K562 (cell line): ENCODE measurements around the gene GRK4. TPM values are rescaled to one million over a fixed set of nuclear protein-coding genes. Genes with fewer than 3 reads are reported as not detected.

Experiments used
- ARID1B ChIP-seq: fragments of 450-650 bp; IDR thresholded peaks from 2 replicates; pipeline ENCODE4 v1.6.1; 2016; ENCODE audit warnings: antibody characterized with exemption, mild to moderate bottlenecking, inconsistent platforms
- EP400 ChIP-seq: fragments of 450-650 bp; IDR thresholded peaks from 2 replicates; pipeline ENCODE4 v1.6.1; 2017; ENCODE audit warnings: antibody characterized with exemption, mild to moderate bottlenecking, moderate library complexity
- FIP1L1 ChIP-seq: fragments of 200-400 bp; formaldehyde crosslinking; IDR thresholded peaks from 2 replicates; pipeline ENCODE4 v1.6.1; 2018; ENCODE audit warnings: mild to moderate bottlenecking, low read depth, low read length; ENCODE audit not compliant: poor library complexity, severe bottlenecking
- FUS ChIP-seq: fragments of 200-400 bp; formaldehyde crosslinking; optimal IDR thresholded peaks from 2 replicates; pipeline ENCODE3; 2017; ENCODE audit warnings: low read depth, low read length
- GABPA ChIP-seq: fragments of 200-800 bp; sonication (Bioruptor generic); conservative IDR thresholded peaks from 2 replicates; pipeline ENCODE4 v1.6.1; 2016; ENCODE audit warnings: low read depth, missing genetic modification characterization, missing compliant biosample characterization
- NCOR1 ChIP-seq: fragments of 450-650 bp; IDR thresholded peaks from 2 replicates; pipeline ENCODE4 v1.6.1; 2016; ENCODE audit warnings: mild to moderate bottlenecking, moderate library complexity
- RAD51 ChIP-seq: fragments of 450-650 bp; IDR thresholded peaks from 2 replicates; pipeline ENCODE4 v1.7.1; 2016; ENCODE audit warnings: low read depth, mild to moderate bottlenecking, borderline replicate concordance
- SIRT6 ChIP-seq: IDR thresholded peaks from one replicate; pipeline ENCODE4 v1.6.1; 2012; ENCODE audit warnings: low read depth, mild to moderate bottlenecking, control low read depth, inconsistent platforms, low read length, moderate library complexity
- SMAD4 ChIP-seq: fragments of 250-450 bp; sonication (Bioruptor Pico); conservative IDR thresholded peaks from 2 replicates; pipeline ENCODE4 v1.8.0; 2021; ENCODE audit warnings: inconsistent platforms, mild to moderate bottlenecking, moderate library complexity
- STAT5A ChIP-seq: IDR thresholded peaks from 2 replicates; pipeline ENCODE4 v1.6.1; 2012; ENCODE audit warnings: low read length, inconsistent platforms, borderline replicate concordance
- XRCC4 ChIP-seq: IDR thresholded peaks from one replicate; pipeline ENCODE4 v1.6.1; 2011; ENCODE audit not compliant: insufficient read depth, insufficient read length; ENCODE audit errors: extremely low read depth
- YY1 ChIP-seq, 3 experiments: IDR thresholded peaks; 2 replicates each; pipeline ENCODE4 v1.6.1; 2011; ENCODE audit warnings: low read length in 2 of 3, mild to moderate bottlenecking in 2 of 3, moderate library complexity in 2 of 3, borderline replicate concordance in 1 of 3, control low read depth in 1 of 3, low read depth in 1 of 3; ENCODE audit not compliant: insufficient read depth in 3 of 3, insufficient replicate concordance in 2 of 3, control insufficient read depth in 1 of 3, insufficient read length in 1 of 3; ENCODE audit errors: extremely low read depth in 1 of 3
- ZNF224 ChIP-seq: sonication (generic); formaldehyde crosslinking; IDR thresholded peaks from 2 replicates; pipeline ENCODE4 v1.8.0; 2022; ENCODE audit warnings: mild to moderate bottlenecking, missing genetic modification reagents
- polyA plus RNA-seq, 8 experiments: library from polyadenylated mRNA; depleted of rRNA in 4 of 8; stranded (reverse) in 5 of 8; unstranded in 3 of 8; fragments of >200 nt; fragmentation: Nextera tagmentation in 2 of 8; fragmentation: Illumina TruSeq in 1 of 8; extraction: Ambion mirVana in 2 of 8; extraction: Trizol in 1 of 8; gene quantifications; 2 replicates each; pipeline versions ENCODE4 v1.2.1 to v1.2.3, GENCODE V29; 2011 to 2014; ENCODE audit warnings: inconsistent platforms in 1 of 8, missing spikeins in 1 of 8
- total RNA-seq, 7 experiments: library from RNA; depleted of rRNA in 6 of 7; stranded (reverse); fragments of >200 nt in 6 of 7; fragmentation: Illumina TruSeq in 2 of 7; extraction: Trizol in 2 of 7; gene quantifications; 2 replicates each; pipeline versions ENCODE4 v1.2.1 to v1.2.3, GENCODE V29; 2011 to 2021; ENCODE audit warnings: low replicate concordance in 1 of 7
- TF ChIP-seq, protein P1 (sequence below): fragments of 450-650 bp; formaldehyde crosslinking; IDR thresholded peaks from 2 replicates; pipeline ENCODE4 v1.4.0; 2020; ENCODE audit warnings: mild to moderate bottlenecking, moderate library complexity
- TF ChIP-seq, protein P2 (sequence below): sonication (generic); formaldehyde crosslinking; IDR thresholded peaks from 2 replicates; pipeline ENCODE4 v1.8.1; 2023; ENCODE audit warnings: missing genetic modification reagents, mild to moderate bottlenecking, borderline replicate concordance
- TF ChIP-seq, protein P3 (sequence below): fragments of 250-450 bp; sonication (Bioruptor Pico); IDR thresholded peaks from 2 replicates; pipeline ENCODE4 v1.9.0; 2021; ENCODE audit warnings: mild to moderate bottlenecking, inconsistent platforms
- TF ChIP-seq, protein P4 (sequence below): sonication (generic); formaldehyde crosslinking; IDR thresholded peaks from 2 replicates; pipeline ENCODE4 v1.9.0; 2022; ENCODE audit warnings: mild to moderate bottlenecking, missing genetic modification reagents

Gene GRK4
- total and polyA plus RNA-seq, 9 of the 15 experiments (the other 6 are each of a cell fraction or from before 2014, with no cell fraction given) = 1.1 to 4.8 (median 2.6) TPM

DNA sequence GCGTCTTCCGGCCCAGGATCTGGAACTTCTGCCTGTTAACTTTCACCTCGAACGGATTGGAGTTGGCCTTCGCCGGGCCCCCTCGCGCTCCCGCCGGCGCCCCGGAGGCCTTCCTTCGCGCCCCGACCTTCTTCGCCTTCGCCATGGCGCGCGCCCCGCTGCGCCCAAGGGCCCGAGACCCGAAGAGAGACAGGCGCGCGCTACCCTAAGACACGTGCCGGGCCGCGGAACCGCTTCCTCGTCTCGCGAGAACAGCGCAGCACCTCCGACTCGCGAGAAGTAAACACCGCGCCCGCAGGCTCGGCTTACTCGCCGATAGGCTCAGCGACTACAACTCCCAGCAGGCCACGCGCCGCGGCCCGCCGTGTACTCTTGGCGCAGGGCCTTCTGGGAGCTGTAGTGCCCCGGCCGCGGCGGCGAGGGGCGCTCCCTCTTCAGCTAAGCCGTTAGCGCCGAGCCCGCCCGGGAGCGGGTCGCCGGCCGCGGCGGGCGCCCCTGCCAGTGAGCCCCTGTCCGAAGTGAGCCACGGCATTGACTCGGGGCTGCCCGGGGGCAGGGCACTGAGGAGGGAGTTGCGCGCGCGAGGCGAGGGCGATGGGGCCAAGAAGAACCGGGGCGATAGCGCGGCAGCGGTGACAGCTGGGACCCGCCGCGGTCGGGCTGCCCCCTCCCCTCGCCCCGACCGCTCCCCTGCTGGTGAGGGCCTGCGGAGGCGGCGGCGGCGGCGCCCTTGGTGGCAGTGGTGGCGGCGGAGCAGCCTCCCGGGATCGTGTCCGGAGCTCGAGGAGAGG lies at the start of gene GRK4, which contains the start of gene NOP14 (continued):
- TF ChIP-seq, protein P1, sequence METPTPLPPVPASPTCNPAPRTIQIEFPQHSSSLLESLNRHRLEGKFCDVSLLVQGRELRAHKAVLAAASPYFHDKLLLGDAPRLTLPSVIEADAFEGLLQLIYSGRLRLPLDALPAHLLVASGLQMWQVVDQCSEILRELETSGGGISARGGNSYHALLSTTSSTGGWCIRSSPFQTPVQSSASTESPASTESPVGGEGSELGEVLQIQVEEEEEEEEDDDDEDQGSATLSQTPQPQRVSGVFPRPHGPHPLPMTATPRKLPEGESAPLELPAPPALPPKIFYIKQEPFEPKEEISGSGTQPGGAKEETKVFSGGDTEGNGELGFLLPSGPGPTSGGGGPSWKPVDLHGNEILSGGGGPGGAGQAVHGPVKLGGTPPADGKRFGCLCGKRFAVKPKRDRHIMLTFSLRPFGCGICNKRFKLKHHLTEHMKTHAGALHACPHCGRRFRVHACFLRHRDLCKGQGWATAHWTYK (CRISPR knock-in tag) = peak; percentile 57; the same call in 1 of the 2 replicates
- TF ChIP-seq XRCC4 = no peak
- 0 out of 2 replicates have a peak, but pooled peaks have one; percentile 27 for TF ChIP-seq SMAD4 (CRISPR knock-in tag)
- TF ChIP-seq FUS = peak; percentile 40
- TF ChIP-seq, protein P2, sequence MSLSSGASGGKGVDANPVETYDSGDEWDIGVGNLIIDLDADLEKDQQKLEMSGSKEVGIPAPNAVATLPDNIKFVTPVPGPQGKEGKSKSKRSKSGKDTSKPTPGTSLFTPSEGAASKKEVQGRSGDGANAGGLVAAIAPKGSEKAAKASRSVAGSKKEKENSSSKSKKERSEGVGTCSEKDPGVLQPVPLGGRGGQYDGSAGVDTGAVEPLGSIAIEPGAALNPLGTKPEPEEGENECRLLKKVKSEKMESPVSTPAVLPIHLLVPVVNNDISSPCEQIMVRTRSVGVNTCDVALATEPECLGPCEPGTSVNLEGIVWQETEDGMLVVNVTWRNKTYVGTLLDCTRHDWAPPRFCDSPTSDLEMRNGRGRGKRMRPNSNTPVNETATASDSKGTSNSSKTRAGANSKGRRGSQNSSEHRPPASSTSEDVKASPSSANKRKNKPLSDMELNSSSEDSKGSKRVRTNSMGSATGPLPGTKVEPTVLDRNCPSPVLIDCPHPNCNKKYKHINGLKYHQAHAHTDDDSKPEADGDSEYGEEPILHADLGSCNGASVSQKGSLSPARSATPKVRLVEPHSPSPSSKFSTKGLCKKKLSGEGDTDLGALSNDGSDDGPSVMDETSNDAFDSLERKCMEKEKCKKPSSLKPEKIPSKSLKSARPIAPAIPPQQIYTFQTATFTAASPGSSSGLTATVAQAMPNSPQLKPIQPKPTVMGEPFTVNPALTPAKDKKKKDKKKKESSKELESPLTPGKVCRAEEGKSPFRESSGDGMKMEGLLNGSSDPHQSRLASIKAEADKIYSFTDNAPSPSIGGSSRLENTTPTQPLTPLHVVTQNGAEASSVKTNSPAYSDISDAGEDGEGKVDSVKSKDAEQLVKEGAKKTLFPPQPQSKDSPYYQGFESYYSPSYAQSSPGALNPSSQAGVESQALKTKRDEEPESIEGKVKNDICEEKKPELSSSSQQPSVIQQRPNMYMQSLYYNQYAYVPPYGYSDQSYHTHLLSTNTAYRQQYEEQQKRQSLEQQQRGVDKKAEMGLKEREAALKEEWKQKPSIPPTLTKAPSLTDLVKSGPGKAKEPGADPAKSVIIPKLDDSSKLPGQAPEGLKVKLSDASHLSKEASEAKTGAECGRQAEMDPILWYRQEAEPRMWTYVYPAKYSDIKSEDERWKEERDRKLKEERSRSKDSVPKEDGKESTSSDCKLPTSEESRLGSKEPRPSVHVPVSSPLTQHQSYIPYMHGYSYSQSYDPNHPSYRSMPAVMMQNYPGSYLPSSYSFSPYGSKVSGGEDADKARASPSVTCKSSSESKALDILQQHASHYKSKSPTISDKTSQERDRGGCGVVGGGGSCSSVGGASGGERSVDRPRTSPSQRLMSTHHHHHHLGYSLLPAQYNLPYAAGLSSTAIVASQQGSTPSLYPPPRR (CRISPR knock-in tag) = peak; percentile 73; the same call in 1 of the 2 replicates
- TF ChIP-seq YY1 (IDR thresholded peaks at IDR 0.05; ENCODE audit: borderline replicate concordance in 1 of 3, control insufficient read depth in 1 of 3, extremely low read depth in 1 of 3, insufficient read depth in 3 of 3, insufficient read length in 1 of 3, insufficient replicate concordance in 2 of 3, low read depth in 1 of 3, low read length in 2 of 3) = peak in 2 of 3 experiments; percentile 47 to 70
- TF ChIP-seq ZNF224 (CRISPR knock-in tag) = no peak
- TF ChIP-seq EP400 = peak; percentile 96
- no peak for TF ChIP-seq NCOR1
- no peak for TF ChIP-seq STAT5A
- peak; percentile 26 for TF ChIP-seq FIP1L1
- TF ChIP-seq RAD51 = peak; percentile 77
- TF ChIP-seq, protein P3, sequence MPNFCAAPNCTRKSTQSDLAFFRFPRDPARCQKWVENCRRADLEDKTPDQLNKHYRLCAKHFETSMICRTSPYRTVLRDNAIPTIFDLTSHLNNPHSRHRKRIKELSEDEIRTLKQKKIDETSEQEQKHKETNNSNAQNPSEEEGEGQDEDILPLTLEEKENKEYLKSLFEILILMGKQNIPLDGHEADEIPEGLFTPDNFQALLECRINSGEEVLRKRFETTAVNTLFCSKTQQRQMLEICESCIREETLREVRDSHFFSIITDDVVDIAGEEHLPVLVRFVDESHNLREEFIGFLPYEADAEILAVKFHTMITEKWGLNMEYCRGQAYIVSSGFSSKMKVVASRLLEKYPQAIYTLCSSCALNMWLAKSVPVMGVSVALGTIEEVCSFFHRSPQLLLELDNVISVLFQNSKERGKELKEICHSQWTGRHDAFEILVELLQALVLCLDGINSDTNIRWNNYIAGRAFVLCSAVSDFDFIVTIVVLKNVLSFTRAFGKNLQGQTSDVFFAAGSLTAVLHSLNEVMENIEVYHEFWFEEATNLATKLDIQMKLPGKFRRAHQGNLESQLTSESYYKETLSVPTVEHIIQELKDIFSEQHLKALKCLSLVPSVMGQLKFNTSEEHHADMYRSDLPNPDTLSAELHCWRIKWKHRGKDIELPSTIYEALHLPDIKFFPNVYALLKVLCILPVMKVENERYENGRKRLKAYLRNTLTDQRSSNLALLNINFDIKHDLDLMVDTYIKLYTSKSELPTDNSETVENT (CRISPR knock-in tag) = 0 out of 2 replicates have a peak, but pooled peaks have one; percentile 17
- TF ChIP-seq, protein P4, sequence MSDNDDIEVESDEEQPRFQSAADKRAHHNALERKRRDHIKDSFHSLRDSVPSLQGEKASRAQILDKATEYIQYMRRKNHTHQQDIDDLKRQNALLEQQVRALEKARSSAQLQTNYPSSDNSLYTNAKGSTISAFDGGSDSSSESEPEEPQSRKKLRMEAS (CRISPR knock-in tag) = peak; percentile 97
- TF ChIP-seq GABPA (tag) = peak; percentile 74
- TF ChIP-seq ARID1B = no peak
- no peak for TF ChIP-seq SIRT6
